Central memory CD8-positive, alpha-beta T cell (primary cell): ENCODE results near the gene PPTC7.
"Not testable (repeated sequence)": the region's sequence is repeated elsewhere in the genome, so short reads cannot be mapped to it uniquely, and the experiment has no call there.

Experiments used
- ATAC-seq: fragments of 150-1000 bp; cut with Tn5 transposase; replicated peaks from 2 replicates; pipeline ENCODE4 v1.10.0; 2022; ENCODE audit warnings: mild to moderate bottlenecking, moderate FRiP score, moderate number of reproducible peaks; ENCODE audit not compliant: poor library complexity, severe bottlenecking; ENCODE audit errors: extremely low read depth
- DNase-seq, 2 donors: peaks; one replicate each; pipeline ENCODE4 v3.0.0; 2021; ENCODE audit warnings: low spot score in 2 of 2
- H3K27ac Mint-ChIP-seq: one replicate; pipeline ENCODE4 v1.8.0; 2022; ENCODE audit warnings: low read depth, mild to moderate bottlenecking, moderate library complexity, mixed read lengths
- H3K27me3 Mint-ChIP-seq: one replicate; pipeline ENCODE4 v1.8.0; 2022; ENCODE audit warnings: mixed read lengths
- H3K36me3 Mint-ChIP-seq: one replicate; pipeline ENCODE4 v1.8.0; 2022; ENCODE audit warnings: mild to moderate bottlenecking, moderate library complexity, mixed read lengths; ENCODE audit not compliant: insufficient read depth
- H3K4me1 Mint-ChIP-seq: one replicate; pipeline ENCODE4 v1.8.0; 2022; ENCODE audit warnings: mixed read lengths
- H3K4me3 Mint-ChIP-seq: one replicate; pipeline ENCODE4 v1.8.0; 2022; ENCODE audit warnings: mild to moderate bottlenecking, moderate library complexity, mixed read lengths
- H3K9me3 Mint-ChIP-seq: one replicate; pipeline ENCODE4 v1.8.0; 2022; ENCODE audit warnings: mixed read lengths

PPTC7 gene

DNA sequence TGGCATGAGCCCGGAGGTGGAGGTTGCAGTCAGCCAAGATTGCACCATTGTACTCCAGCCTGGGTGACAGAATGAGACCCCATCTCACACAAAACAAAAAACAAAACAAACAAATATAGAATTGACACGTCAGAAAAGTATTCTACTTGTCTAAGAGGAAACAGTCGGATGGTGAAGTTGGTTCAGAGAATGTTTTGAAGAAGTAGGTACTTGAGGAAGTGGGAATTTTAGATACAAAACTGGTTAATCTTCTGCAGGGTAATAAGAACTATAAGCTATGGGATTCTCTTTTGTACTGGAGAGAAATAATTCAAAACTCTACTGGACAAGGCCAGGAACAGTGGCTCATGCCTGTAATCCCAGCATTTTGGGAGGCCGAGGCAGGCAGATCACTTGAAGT lies 16.2 kb upstream of the PPTC7 start:
- H3K27ac Mint-ChIP-seq = no peak overlapping the region
- H3K4me3 Mint-ChIP-seq = no peak overlapping the region
- no peak for ATAC-seq
- peaks cover 5% of the 10 kb centered on the region for H3K4me1 Mint-ChIP-seq
- DNase-seq = no peak
- H3K27me3 Mint-ChIP-seq = no peaks in the 10 kb centered on the region
- no peaks in the 10 kb centered on the region for H3K36me3 Mint-ChIP-seq
- no peaks in the 10 kb centered on the region for H3K9me3 Mint-ChIP-seq

- Mint-ChIP-seq H3K4me3 (no peak overlapping the region), H3K4me1 (peaks cover 5% of the 10 kb centered on the region), H3K36me3 (peaks cover 1% of the 10 kb centered on the region), H3K9me3 (no peaks in the 10 kb centered on the region), H3K27me3 (no peaks in the 10 kb centered on the region), H3K27ac (no peak overlapping the region)
- DNase-seq = no peak
- no peak for ATAC-seq
Observed at GRCh38 chr12:110597885-110598284, 14.8 kb upstream of the PPTC7 start.

- not testable (repeated sequence) for H3K4me3 Mint-ChIP-seq, ATAC-seq, H3K27me3 Mint-ChIP-seq, H3K36me3 Mint-ChIP-seq, H3K9me3 Mint-ChIP-seq, DNase-seq, H3K27ac Mint-ChIP-seq
- peaks cover 10% of the 10 kb centered on the region for H3K4me1 Mint-ChIP-seq
Observed at GRCh38 chr12:110592919-110593318, 9.8 kb upstream of the PPTC7 start.

- DNase-seq (no peak), ATAC-seq (no peak)
- Mint-ChIP-seq H3K27ac (no peak overlapping the region), H3K9me3 (no peaks in the 10 kb centered on the region), H3K27me3 (no peaks in the 10 kb centered on the region), H3K4me3 (no peak overlapping the region), H3K4me1 (peaks cover 10% of the 10 kb centered on the region), H3K36me3 (peaks cover 1% of the 10 kb centered on the region)
Observed at GRCh38 chr12:110592078-110592477, 9.0 kb upstream of the PPTC7 start.

DNA sequence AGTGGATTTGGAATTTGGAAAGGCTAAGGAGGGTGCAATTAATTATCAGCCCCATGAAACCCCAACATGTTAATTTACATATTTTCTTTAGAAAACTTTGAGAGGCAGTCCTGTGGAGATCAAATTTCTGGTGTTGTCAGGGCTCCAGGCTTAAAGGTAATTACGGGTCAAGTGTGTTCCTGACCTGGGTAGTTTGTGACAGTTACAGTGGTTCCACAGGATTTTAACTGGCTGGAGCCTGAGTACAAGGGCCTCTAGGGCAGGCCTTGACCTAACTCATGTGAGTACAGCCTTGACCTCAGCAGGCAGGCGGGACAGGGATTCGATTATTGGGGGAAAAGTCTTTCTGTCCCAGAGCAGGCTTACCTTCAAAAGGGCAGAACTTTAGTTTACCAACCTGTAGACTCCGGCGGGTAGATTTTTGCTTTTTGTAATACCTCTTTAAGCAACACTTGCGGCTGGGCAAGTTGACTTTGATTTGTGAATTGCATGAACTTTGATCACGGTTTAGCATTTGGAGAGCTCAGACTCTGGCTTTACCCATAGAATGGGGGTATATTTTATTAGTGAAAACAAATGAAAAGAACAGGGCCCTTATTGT lies 8.4 kb upstream of the PPTC7 start:
- H3K27ac Mint-ChIP-seq = peak overlapping the region; percentile 5
- peaks cover 1% of the 10 kb centered on the region for H3K36me3 Mint-ChIP-seq
- H3K27me3 Mint-ChIP-seq = no peaks in the 10 kb centered on the region
- DNase-seq (no peak), ATAC-seq (no peak)
- no peaks in the 10 kb centered on the region for H3K9me3 Mint-ChIP-seq
- no peak overlapping the region for H3K4me3 Mint-ChIP-seq
- peaks cover 10% of the 10 kb centered on the region for H3K4me1 Mint-ChIP-seq

DNA sequence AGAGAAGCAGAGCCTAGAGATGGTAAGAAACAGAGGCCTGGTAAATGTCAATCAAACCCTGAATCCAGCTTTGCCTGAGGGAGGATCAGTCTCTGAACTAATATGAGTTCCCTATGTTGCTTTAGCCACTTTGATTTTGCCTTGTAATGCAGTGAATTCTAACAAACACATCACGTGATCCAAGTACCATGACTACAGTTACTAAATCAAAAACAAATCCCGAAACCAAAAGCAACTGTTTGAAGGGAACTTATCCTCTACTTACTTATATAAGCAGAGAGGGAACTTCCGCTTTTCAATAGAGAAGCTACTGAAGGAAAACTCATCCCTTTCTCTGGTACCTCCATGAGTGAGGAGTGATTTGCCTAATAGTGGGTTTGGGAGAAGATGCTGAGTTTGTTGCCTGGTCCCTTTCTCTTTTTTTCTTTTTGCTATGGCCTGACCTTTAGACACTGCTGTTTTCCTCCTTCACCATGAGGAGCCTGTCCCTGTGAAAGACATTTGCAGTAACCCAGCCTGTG lies 7.7 kb upstream of the PPTC7 start:
- Mint-ChIP-seq H3K9me3 (no peaks in the 10 kb centered on the region), H3K4me3 (no peak overlapping the region), H3K27ac (peak overlapping the region; percentile 5), H3K4me1 (peaks cover 10% of the 10 kb centered on the region), H3K36me3 (peaks cover 1% of the 10 kb centered on the region), H3K27me3 (no peaks in the 10 kb centered on the region)
- ATAC-seq (peak; percentile 62), DNase-seq (no peak)

- no peak overlapping the region for H3K4me3 Mint-ChIP-seq
- H3K27me3 Mint-ChIP-seq = no peaks in the 10 kb centered on the region
- no peaks in the 10 kb centered on the region for H3K9me3 Mint-ChIP-seq
- H3K27ac Mint-ChIP-seq = no peak overlapping the region
- H3K4me1 Mint-ChIP-seq = peaks cover 10% of the 10 kb centered on the region
- ATAC-seq (no peak), DNase-seq (no peak)
- peaks cover 1% of the 10 kb centered on the region for H3K36me3 Mint-ChIP-seq
Observed at GRCh38 chr12:110590059-110590458, 6.9 kb upstream of the PPTC7 start.

- peaks cover 21% of the 10 kb centered on the region for H3K4me1 Mint-ChIP-seq
- H3K4me3 Mint-ChIP-seq, H3K27ac Mint-ChIP-seq: not testable (repeated sequence)
Observed at GRCh38 chr12:110587102-110587501, 4.0 kb upstream of the PPTC7 start.

GRCh38 chr12:110585231-110585799 lies 2.2 kb upstream of the PPTC7 start:
- Mint-ChIP-seq H3K4me1 (peaks cover 23% of the 10 kb centered on the region), H3K27ac (no peak overlapping the region), H3K36me3 (peaks cover 6% of the 10 kb centered on the region)

More at GRCh38 chr12:110587102-110587501, 4.0 kb upstream of the PPTC7 start:
- H3K36me3 Mint-ChIP-seq, H3K27me3 Mint-ChIP-seq, ATAC-seq, DNase-seq, H3K9me3 Mint-ChIP-seq: not testable (repeated sequence)

GRCh38 chr12:110582276-110583136 lies 612 bp downstream of the PPTC7 start:
- peak; percentile 51 to 71 for DNase-seq
- H3K27ac Mint-ChIP-seq = peak overlapping the region; percentile 90
- H3K9me3 Mint-ChIP-seq = no peaks in the 10 kb centered on the region
- H3K36me3 Mint-ChIP-seq = peaks cover 16% of the 10 kb centered on the region
- no peaks in the 10 kb centered on the region for H3K27me3 Mint-ChIP-seq
- peak overlapping the region; percentile 92 for H3K4me3 Mint-ChIP-seq
- ATAC-seq = peak; percentile 55
- H3K4me1 Mint-ChIP-seq = peaks cover 46% of the 10 kb centered on the region

More at GRCh38 chr12:110585231-110585799, 2.2 kb upstream of the PPTC7 start:
- Mint-ChIP-seq H3K27me3 (no peaks in the 10 kb centered on the region), H3K4me3 (no peak overlapping the region), H3K9me3 (no peaks in the 10 kb centered on the region)
- no peak for DNase-seq
- ATAC-seq = no peak

- ATAC-seq = no peak
- no peaks in the 10 kb centered on the region for H3K9me3 Mint-ChIP-seq
- H3K36me3 Mint-ChIP-seq = peaks cover 16% of the 10 kb centered on the region
- peak overlapping the region; percentile 90 for H3K27ac Mint-ChIP-seq
- DNase-seq = no peak
- peak overlapping the region; percentile 92 for H3K4me3 Mint-ChIP-seq
- H3K4me1 Mint-ChIP-seq = peaks cover 48% of the 10 kb centered on the region
- H3K27me3 Mint-ChIP-seq = no peaks in the 10 kb centered on the region
Observed at GRCh38 chr12:110581931-110582275, 1.2 kb downstream of the PPTC7 start.

GRCh38 chr12:110579535-110580253 lies 3.4 kb downstream of the PPTC7 start:
- Mint-ChIP-seq H3K36me3 (peaks cover 16% of the 10 kb centered on the region), H3K4me1 (peaks cover 66% of the 10 kb centered on the region), H3K27ac (peak overlapping the region; percentile 49), H3K27me3 (no peaks in the 10 kb centered on the region), H3K9me3 (no peaks in the 10 kb centered on the region), H3K4me3 (peak overlapping the region; percentile 92)
- ATAC-seq = no peak
- no peak for DNase-seq
